HL-60 (cell line): Measurements from ENCODE around the gene DNAJC15.

Experiments
- CTCF ChIP-seq: IDR thresholded peaks from one replicate; pipeline ENCODE4 v1.5.1; 2011; ENCODE audit warnings: low read length, control low read depth, inconsistent platforms; ENCODE audit not compliant: insufficient read depth
- GABPA ChIP-seq: IDR thresholded peaks from 2 replicates; pipeline ENCODE4 v1.6.1; 2012; ENCODE audit warnings: low read depth

GRCh38 chr13:43133792-43134191 lies 110.4 kb downstream of the DNAJC15 start:
- no peak for TF ChIP-seq CTCF
- no peak for TF ChIP-seq GABPA
